Measurements from ENCODE around the gene NUMBL.

Gene NUMBL

GRCh38 chr19:40688987-40689338 lies 1.5 kb downstream of the NUMBL start:
- DNase-seq = no peak

DNA sequence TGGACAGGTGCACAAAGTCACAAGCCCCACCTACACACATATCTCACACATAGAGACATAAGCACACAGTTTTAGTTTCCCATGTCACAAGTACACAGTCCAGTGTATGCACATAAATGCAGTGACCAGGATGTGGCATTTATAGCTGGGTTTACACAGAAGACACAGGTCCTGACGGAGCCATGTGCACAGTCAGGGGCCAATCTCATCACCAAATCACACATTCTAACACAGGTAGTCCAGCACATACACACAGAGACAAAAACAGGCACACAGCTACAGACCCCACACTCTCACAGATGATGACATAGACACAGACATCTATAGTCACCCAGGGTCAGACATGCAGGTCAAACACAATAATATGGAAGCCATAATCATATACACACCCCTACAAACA lies 2.1 kb downstream of the NUMBL start:
- DNase-seq = no peak

DNA sequence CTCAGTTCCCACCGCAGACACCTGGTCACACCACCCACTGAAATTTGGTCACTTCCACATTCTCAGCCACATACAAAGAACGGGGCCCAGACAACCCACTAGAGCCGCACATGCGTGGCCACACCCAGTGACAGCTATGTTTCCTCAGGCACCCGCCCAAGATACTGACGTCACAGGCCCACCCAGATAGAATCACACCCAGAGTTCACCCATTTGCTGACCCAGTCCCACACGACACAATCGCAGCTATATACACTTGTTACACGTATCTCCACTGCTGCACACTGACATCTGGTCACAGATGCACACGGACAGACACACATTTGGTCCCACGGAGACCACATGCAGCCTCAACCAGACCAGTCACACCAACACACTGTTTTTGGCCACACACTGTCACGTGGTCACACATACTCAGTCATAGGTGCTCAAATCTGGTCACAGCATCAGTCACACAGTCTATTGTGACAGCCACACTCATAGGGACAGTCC lies 2.9 kb downstream of the NUMBL start:
- no peak for DNase-seq

- no peak for DNase-seq
Measured at GRCh38 chr19:40686882-40687524, 3.4 kb downstream of the NUMBL start.

GRCh38 chr19:40685563-40685962 lies 4.9 kb downstream of the NUMBL start:
- no peak for DNase-seq

DNA sequence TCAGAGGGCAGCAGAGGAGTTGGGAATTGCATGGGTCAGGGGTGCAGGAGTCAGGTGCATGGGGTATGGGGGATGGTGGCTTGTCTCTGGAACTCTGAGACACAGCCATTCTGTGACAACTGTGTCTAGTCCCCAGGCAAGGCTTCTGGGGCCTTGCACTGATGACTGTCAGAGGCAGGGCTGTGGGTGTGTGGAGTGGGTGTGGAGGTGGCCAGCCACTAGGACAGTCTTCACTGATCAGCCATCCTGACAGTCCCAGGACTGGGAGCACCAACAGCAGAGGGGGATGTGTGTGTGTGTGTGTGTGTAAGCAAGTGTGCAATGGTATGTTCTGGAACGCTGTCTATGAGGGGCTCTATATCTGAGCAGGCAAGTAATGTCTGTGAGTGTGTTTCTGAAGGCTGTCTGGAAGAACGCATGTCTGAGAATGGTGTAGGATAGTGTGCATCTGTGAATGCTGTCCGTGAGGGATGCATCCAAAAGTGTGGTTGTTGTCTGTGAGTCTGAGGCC lies 5.4 kb downstream of the NUMBL start:
- DNase-seq = no peak

- DNase-seq = no peak
Measured at GRCh38 chr19:40684280-40684679, 6.2 kb downstream of the NUMBL start.

GRCh38 chr19:40683437-40683836 lies 7.0 kb downstream of the NUMBL start:
- DNase-seq = no peak

GRCh38 chr19:40682431-40682964 lies 8.0 kb downstream of the NUMBL start:
- no peak for DNase-seq

- DNase-seq = no peak
Measured at GRCh38 chr19:40681039-40681438, 9.4 kb downstream of the NUMBL start.

- no peak for DNase-seq
Measured at GRCh38 chr19:40677156-40677555, 13.3 kb downstream of the NUMBL start.

- DNase-seq = no peak
Measured at GRCh38 chr19:40674291-40674690, 16.2 kb downstream of the NUMBL start.

- DNase-seq = peak; percentile 32
Measured at GRCh38 chr19:40673397-40673796, 17.1 kb downstream of the NUMBL start.

DNA sequence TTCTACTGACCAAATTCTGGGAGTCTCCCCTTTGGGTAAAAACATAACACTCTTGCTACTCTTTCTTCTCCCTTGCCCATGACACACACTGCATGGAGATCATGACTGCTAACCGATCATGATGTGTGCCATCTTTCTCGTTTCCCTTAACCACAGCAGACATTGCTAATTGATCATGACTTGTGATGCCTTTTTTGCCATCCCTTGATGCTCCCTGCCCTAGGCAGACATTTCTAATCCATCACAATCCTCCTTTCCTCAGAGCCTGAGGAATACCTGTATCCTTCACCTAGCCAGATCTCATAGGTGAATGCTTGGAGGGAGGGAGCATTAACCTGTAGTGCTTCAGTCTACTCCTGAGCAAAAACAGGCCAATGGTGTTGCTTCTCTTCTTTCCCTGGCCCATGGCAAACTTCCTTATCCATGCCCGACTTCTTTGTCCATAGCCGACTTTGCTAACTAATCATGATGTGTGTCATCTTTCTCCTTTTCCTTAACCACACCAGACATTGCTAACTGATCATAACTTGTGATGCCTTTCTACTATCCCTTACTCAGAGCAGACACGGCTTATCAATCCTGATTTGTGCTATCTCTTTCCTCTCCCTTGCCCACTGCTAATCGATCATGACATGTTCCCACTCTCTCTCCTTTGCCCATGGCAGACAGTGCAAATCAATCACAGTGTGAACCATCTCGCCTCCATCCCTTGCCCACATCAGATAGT lies 17.7 kb downstream of the NUMBL start:
- DNase-seq = no peak

DNA sequence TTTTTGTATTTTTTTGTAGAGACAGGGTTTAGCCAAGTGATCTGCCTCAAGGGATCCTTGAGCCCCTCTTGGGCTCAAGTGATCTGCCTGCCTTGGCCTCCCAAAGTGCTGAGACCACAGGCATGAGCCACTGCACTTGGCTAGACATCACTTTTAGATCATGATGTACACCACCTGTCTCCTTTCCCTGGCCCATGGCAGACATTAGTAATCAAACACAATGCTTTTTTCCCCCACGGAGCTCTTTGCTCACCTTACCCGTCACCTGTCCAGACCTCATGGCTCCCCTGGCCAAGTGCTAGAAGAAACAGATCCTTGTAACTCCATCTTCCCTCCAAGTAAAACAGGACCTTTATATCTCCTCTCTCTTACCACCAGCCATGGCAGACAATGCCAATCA lies 18.4 kb downstream of the NUMBL start:
- DNase-seq = no peak

DNA sequence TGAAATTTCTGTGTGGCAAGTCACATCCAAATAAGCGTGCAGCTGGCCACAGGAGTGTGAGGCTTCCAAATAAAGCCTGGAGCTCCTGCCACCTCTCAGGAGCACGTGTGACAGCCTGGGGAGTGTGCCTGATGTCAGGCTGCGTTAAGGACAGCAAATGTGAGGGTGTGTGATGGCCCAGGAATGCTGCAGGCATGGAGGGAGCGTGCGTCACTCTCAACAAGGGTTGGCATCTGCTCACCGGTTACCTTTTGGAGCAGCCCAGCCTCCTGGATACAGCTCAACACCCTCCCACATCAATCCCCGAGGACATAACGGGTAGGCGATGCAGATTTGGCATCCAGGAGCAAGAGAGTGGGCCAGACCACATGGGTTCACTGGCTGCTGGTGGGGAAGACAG lies 19.0 kb downstream of the NUMBL start:
- no peak for DNase-seq

GRCh38 chr19:40668991-40669614 lies 21.3 kb downstream of the NUMBL start:
- no peak for DNase-seq

DNA sequence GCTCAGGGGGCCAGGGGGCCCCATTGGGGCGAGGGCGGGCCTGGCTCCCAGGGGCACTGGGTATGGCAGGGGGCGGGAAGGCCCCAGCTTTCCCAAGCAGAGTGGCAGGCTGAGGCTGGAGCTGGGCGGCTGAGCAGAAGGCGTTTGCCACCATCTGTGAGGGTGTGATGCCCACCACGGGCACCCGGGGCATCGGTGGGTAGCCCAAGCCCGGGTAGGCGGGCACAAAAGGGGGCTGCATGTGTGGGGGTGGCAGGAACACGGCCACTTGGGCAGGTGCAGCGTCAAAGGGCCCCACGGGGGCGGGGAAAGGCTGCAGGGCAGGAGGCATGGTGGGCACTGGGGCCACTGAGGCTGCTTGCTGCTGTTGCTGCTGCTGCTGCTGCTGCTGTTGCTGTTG lies 22.8 kb downstream of the NUMBL start:
- DNase-seq = no peak

- no peak for DNase-seq
Measured at GRCh38 chr19:40666803-40667438, 23.5 kb downstream of the NUMBL start.

GRCh38 chr19:40663695-40664692 lies 26.5 kb downstream of the NUMBL start:
- no peak for DNase-seq

DNA sequence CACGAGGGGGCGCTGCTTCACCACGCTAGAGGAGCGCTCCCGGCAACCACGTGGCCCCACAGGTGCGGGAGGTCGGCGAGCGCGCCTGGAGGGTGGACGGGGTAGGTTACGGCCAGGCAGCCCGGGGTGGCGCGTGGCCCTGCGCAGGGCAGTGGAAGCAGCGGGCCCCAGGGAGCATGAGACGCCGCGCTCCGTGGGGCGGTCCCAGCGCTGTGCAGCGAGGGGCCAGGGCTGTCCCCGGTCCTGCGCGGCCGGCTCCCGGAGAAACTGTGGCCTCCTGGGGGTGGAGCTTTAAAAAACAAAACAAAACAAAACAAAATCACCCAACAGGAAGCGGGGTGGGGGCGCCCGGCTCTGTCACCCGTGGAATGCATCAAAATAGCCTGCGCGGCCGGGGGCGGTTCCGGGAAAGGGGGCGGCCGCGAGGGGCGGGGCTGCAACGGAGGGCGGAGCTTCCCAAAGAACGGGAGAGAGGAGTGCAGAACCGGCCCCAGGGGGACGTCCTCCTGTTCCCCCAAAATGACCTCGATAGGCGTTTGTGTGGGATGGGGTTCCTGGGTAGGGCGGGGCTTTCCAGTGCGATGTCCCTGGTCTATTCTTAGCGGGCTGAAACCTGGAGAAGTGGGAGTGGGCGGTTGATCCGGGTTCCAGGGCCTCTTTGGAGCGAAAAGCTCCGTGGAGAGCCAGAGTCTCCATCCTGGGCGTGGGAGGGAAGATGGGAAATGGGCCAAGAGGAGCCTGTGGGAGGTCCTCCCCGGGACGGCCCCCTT lies 27.3 kb downstream of the NUMBL start:
- DNase-seq = peak; percentile 81

Measured in activated gamma-delta T cell (primary cell).